SK-N-MC (cell line): ENCODE measurements around the gene PKIB.

Experiments used
- EZH2 ChIP-seq: fragments of 200-600 bp; sonication (generic); IDR thresholded peaks from one replicate; pipeline ENCODE4 v1.6.1; 2017; ENCODE audit warnings: antibody characterized with exemption
- POLR2AphosphoS5 ChIP-seq: IDR thresholded peaks from 2 replicates; pipeline ENCODE4 v1.6.1; 2012; ENCODE audit warnings: mild to moderate bottlenecking, low read depth, low read length, borderline replicate concordance

DNA sequence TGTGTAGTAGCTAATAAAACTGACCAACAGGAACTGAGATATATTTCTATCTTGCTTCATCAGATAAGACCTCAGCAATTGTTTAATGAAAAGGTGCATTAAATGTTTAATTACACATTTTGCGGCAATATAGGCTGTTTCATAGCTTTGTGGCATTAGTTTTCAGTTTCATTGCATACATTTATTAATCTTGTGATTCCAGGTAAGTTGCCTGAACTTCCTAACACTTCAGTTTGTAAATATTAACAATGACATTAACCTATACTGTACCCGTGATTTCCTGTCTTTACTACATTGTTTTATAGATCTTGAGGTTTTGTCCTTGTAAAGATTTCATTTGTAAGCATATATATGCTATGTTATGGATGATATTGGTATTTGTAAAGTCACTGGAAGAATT is 66.5 kb downstream of the PKIB start:
- TF ChIP-seq POLR2AphosphoS5 (no peak), EZH2 (no peak)
